ENCODE data around the gene NEURL3. TPM values are rescaled to one million over a fixed set of nuclear protein-coding genes. Genes with fewer than 3 reads are reported as not detected.

NEURL3 gene
- total and polyA plus RNA-seq, 12 donors: 0.03 to 0.41 (median 0.18) TPM; not detected in 8

GRCh38 chr2:96534701-96535181, 29.6 kb upstream of the NEURL3 start:
- intact Hi-C loops (cut with DNase I): no loop called here

GRCh38 chr2:96534141-96534540, 29.0 kb upstream of the NEURL3 start:
- no peaks in the 10 kb centered on the region for H3K9me3 ChIP-seq (replicated peaks in 1 of 3)
- intact Hi-C loops (cut with DNase I): no loop called here
- peaks cover 8 to 39% of the 10 kb centered on the region in 2 donors for H3K4me1 ChIP-seq (replicated peaks in 1 of 2)
- H3K27me3 ChIP-seq: no peaks in the 10 kb centered on the region
- TF ChIP-seq POLR2A (IDR thresholded peaks at IDR 0.05): no peak
- no peak for TF ChIP-seq CTCF (IDR thresholded peaks at IDR 0.05)
- 64 to 70% (median 67%) methylated on average over 4 of the region's 4 CpGs for WGBS, 4 donors
- peak overlapping the region in 3 of 5 donors; percentile 7 to 88 (median 80) for H3K27ac ChIP-seq
- H3K36me3 ChIP-seq (replicated peaks in 1 of 2): no peaks in the 10 kb centered on the region
- DNase-seq: peak in 1 of 7 donors; percentile 12
- H3K4me3 ChIP-seq: no peak overlapping the region

More at GRCh38 chr2:96534701-96535181, 29.6 kb upstream of the NEURL3 start:
- no peaks in the 10 kb centered on the region for H3K27me3 ChIP-seq
- H3K27ac ChIP-seq: peak overlapping the region in 1 of 5 donors; percentile 88
- WGBS, 4 donors: 64 to 70% (median 64%) methylated on average over 4 to 5 of the region's 5 CpGs
- H3K4me1 ChIP-seq (replicated peaks in 1 of 2): peaks cover 8 to 39% of the 10 kb centered on the region in 2 donors
- no peak for TF ChIP-seq POLR2A (IDR thresholded peaks at IDR 0.05)
- no peak for TF ChIP-seq CTCF (IDR thresholded peaks at IDR 0.05)
- no peak overlapping the region for H3K4me3 ChIP-seq
- no peaks in the 10 kb centered on the region for H3K36me3 ChIP-seq (replicated peaks in 1 of 2)
- DNase-seq: peak in 1 of 7 donors; percentile 10
- no peaks in the 10 kb centered on the region for H3K9me3 ChIP-seq (replicated peaks in 1 of 3)

- TF ChIP-seq POLR2A (IDR thresholded peaks at IDR 0.05): no peak
- no peak for TF ChIP-seq CTCF (IDR thresholded peaks at IDR 0.05)
- Histone ChIP-seq H3K4me1 (replicated peaks in 1 of 2) (peaks cover 8 to 44% of the 10 kb centered on the region in 2 donors), H3K27ac (peak overlapping the region in 4 of 5 donors; percentile 54 to 88 (median 72)), H3K27me3 (no peaks in the 10 kb centered on the region), H3K36me3 (replicated peaks in 1 of 2) (no peaks in the 10 kb centered on the region), H3K4me3 (no peak overlapping the region), H3K9me3 (replicated peaks in 1 of 3) (no peaks in the 10 kb centered on the region)
- intact Hi-C loops (cut with DNase I): no loop called here
- WGBS, 4 donors: 33 to 59% (median 38%) methylated on average over 8 of the region's 8 CpGs
- DNase-seq: peak; percentile 46 to 85 (median 70)
These were observed 28.3 kb upstream of the NEURL3 start for GRCh38 chr2:96533292-96534073.

GRCh38 chr2:96532641-96533291, 27.6 kb upstream of the NEURL3 start:
- Histone ChIP-seq H3K36me3 (replicated peaks in 1 of 2) (no peaks in the 10 kb centered on the region), H3K27ac (peak overlapping the region in 4 of 5 donors; percentile 54 to 88 (median 72)), H3K4me1 (replicated peaks in 1 of 2) (peaks cover 8 to 47% of the 10 kb centered on the region in 2 donors), H3K4me3 (no peak overlapping the region), H3K9me3 (replicated peaks in 1 of 3) (no peaks in the 10 kb centered on the region), H3K27me3 (no peaks in the 10 kb centered on the region)
- 82 to 86% (median 84%) methylated on average over 5 to 7 of the region's 7 CpGs for WGBS, 4 donors
- peak in 3 of 7 donors; percentile 16 to 20 (median 17) for DNase-seq
- intact Hi-C loops (cut with DNase I): no loop called here
- TF ChIP-seq POLR2A (IDR thresholded peaks at IDR 0.05) (no peak), CTCF (IDR thresholded peaks at IDR 0.05) (no peak)

Data from adrenal gland (tissue), 12 donors.